ES-I3 (cell line): ENCODE measurements around the gene PARVB.

Experiments used
- H3K36me3 ChIP-seq: 2 replicates; pipeline ENCODE4 v1.6.1; 2013; ENCODE audit warnings: mild to moderate bottlenecking, low read length, control low read depth, moderate library complexity; ENCODE audit not compliant: insufficient read depth
- H3K4me1 ChIP-seq: 2 replicates; pipeline ENCODE4 v1.6.1; 2013; ENCODE audit warnings: mild to moderate bottlenecking, control low read depth, low read length; ENCODE audit not compliant: insufficient read depth
- H3K9ac ChIP-seq: 2 replicates; pipeline ENCODE4 v1.6.1; 2013; ENCODE audit warnings: low read depth, mild to moderate bottlenecking, low read length, moderate library complexity
- H3K9me3 ChIP-seq: 2 replicates; pipeline ENCODE4 v1.6.1; 2013; ENCODE audit warnings: mild to moderate bottlenecking, low read length, moderate library complexity; ENCODE audit not compliant: control insufficient read depth, insufficient read depth

PARVB gene

DNA sequence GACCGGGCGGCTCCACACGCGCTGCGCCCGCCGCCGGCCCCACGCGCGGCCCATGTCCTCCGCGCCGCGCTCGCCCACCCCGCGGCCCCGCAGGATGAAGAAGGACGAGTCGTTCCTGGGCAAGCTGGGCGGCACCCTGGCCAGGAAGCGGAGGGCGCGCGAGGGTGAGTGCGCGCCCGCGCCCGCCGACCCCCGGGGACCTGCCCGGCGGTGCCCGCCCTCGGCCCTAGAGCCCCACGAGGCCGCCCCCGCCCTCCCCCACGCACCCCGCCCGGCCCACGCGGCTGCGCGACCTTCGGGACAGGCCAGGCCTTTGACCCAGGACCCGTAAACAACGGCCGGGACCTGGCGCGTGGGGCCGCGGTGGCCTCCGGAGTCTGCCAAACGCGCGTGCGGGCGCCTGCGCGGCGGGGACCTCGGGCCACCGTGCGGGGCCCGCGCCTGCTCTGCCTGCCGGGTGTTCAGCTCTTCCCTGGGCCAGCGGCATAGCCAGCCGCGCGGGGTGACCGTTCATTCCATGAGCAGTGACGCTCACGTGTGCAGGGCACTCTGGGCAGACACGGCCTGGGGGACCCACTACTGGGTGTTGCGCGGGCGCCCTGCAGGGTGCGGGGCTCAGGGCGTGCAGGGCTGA is at the start of gene PARVB:
PARVB (plus strand) TSS at position 15 of the 634 bp plus-strand sequence; CDS start at position 53, 38 bp downstream.
- Histone ChIP-seq H3K36me3 (no peaks in the 10 kb centered on the region), H3K9me3 (no peaks in the 10 kb centered on the region), H3K9ac (peak within 1 kb of the TSS; percentile 80), H3K4me1 (peaks cover 13% of the 10 kb centered on the region; the same call in 1 of the 2 replicates)

DNA sequence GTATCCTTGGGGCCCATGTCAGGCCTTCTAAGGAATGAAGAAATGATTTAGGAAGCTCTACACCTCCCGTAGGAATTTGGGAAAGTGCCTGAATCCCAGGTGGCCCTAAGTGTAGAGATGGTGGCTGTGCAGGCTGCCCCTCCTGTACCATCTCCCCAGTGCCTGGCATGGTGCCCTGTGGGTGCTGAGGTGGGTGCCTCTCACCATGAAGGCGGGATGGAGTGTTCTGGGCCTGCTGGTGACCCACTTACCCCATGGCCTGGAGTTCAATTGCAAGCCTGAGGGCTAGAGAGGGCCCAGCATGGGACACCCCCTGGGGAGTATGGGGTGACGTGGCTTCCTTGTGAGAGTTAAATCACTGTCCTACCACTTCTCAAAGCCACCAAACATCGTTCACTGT is 49.1 kb upstream of the PARVB start:
- Histone ChIP-seq H3K9me3 (no peaks in the 10 kb centered on the region), H3K4me1 (0 out of 2 replicates have a peak, but pooled peaks cover 5% of the 10 kb centered on the region), H3K36me3 (peaks cover 37% of the 10 kb centered on the region), H3K9ac (no peak overlapping the region)

DNA sequence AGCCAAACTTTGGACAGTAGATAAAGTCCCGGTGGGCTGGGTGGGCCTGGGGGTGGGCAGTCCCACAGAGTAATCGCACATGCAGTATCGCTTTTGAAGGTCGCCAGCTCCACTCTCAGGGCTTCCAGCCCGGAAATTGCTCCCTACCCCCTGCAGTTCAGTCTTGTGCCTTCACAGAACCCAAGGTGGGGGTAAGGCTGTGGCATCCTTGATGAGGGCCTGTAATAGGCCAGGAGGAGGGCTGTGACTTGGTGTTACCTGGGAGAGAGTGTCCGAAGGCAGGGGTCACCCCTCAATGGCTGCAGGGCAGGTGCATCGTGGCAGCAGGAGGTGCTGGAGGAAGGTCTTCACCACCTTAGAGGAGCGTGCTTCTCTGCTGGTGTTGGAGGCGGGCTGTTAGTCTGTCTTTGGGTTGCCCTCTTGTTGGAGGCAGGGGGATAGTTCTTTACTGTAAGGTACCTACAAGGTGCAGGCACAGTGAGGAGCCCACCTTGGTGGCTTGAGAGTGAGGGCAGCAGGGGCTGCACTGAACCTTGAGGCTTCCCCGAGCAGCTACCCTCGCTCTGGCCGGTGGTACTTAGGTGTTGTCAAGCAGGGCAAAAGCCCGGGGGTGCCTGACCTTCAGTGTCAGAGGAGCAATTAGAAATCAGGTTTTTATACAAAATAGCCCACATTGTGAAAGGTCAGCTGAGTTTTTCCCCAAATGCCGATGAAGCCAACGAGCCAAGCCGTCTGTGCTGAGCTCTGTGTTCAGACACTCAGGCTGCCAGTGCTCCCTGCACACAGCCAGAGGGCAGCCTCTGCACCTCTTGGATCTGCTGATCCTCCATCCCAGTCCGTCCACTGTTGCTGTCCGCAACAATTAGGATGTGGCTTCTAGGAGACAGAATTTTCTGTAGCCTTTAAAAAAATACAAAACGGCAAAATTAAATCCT is 47.0 kb upstream of the PARVB start:
- Histone ChIP-seq H3K9ac (no peak overlapping the region), H3K36me3 (peaks cover 36% of the 10 kb centered on the region), H3K9me3 (no peaks in the 10 kb centered on the region), H3K4me1 (0 out of 2 replicates have a peak, but pooled peaks cover 5% of the 10 kb centered on the region)

GRCh38 chr22:43978558-43978957 is 45.5 kb upstream of the PARVB start:
- no peaks in the 10 kb centered on the region for H3K9me3 ChIP-seq
- H3K9ac ChIP-seq, result no peak overlapping the region
- no peaks in the 10 kb centered on the region for H3K4me1 ChIP-seq
- peaks cover 29% of the 10 kb centered on the region for H3K36me3 ChIP-seq

- Histone ChIP-seq H3K9me3 (no peaks in the 10 kb centered on the region), H3K36me3 (peaks cover 37% of the 10 kb centered on the region), H3K9ac (no peak overlapping the region), H3K4me1 (no peaks in the 10 kb centered on the region)
Measured at GRCh38 chr22:43980579-43980978, 43.5 kb upstream of the PARVB start.

GRCh38 chr22:43980996-43981395 is 43.1 kb upstream of the PARVB start:
- H3K4me1 ChIP-seq, result no peaks in the 10 kb centered on the region
- peaks cover 34% of the 10 kb centered on the region for H3K36me3 ChIP-seq
- no peaks in the 10 kb centered on the region for H3K9me3 ChIP-seq
- no peak overlapping the region for H3K9ac ChIP-seq

DNA sequence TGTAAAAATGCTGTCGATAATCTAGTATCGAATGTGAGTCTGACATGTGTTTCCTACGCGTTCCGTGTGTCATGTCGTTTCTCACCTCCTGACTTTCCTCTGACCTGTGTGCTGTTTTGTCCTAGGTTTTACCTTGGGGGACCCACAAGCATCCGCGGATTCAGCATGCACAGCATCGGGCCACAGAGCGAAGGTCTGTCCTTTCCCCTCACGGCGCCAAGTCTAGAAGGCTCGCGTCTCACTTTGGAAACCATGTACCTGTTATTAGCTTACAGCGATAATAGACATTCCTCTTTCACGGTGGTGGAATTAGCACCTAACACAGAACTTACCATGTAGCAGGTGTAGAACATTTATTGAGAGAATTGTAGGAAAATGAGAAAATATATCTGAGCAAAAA is 40.3 kb upstream of the PARVB start:
- no peaks in the 10 kb centered on the region for H3K4me1 ChIP-seq
- H3K9me3 ChIP-seq, result no peaks in the 10 kb centered on the region
- H3K9ac ChIP-seq, result no peak overlapping the region
- H3K36me3 ChIP-seq, result peaks cover 21% of the 10 kb centered on the region

- Histone ChIP-seq H3K4me1 (no peaks in the 10 kb centered on the region), H3K9ac (no peak overlapping the region), H3K36me3 (peaks cover 22% of the 10 kb centered on the region), H3K9me3 (no peaks in the 10 kb centered on the region)
Measured at GRCh38 chr22:43985532-43985931, 38.6 kb upstream of the PARVB start.

- no peak overlapping the region for H3K9ac ChIP-seq
- no peaks in the 10 kb centered on the region for H3K4me1 ChIP-seq
- H3K9me3 ChIP-seq, result no peaks in the 10 kb centered on the region
- H3K36me3 ChIP-seq, result peaks cover 20% of the 10 kb centered on the region
Measured at GRCh38 chr22:43988116-43988820, 35.8 kb upstream of the PARVB start.

GRCh38 chr22:43988960-43989359 is 35.1 kb upstream of the PARVB start:
- H3K36me3 ChIP-seq, result peaks cover 22% of the 10 kb centered on the region
- H3K4me1 ChIP-seq, result no peaks in the 10 kb centered on the region
- no peaks in the 10 kb centered on the region for H3K9me3 ChIP-seq
- no peak overlapping the region for H3K9ac ChIP-seq

DNA sequence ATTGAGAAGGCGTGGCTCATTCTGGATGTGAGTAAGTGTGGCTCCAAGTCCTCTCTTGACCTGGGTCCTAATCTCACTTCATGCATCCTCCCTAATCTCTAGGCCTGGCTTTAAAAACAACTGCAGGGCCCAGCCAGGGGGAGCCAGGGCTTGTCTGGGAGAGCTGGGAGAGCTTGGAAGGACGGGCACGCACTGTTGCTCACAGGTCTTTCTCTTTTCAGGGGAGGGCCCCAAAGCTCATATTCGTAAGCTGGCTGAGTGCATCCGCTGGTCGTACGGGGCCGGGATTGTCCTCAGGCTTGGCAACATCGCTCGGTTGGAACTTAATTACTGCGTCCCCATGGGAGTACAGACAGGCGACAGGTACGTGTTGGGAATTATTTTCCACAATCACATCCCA is 34.1 kb upstream of the PARVB start:
- Histone ChIP-seq H3K9me3 (no peaks in the 10 kb centered on the region), H3K4me1 (no peaks in the 10 kb centered on the region), H3K9ac (no peak overlapping the region), H3K36me3 (peaks cover 21% of the 10 kb centered on the region)

GRCh38 chr22:43991316-43992020 is 32.6 kb upstream of the PARVB start:
- Histone ChIP-seq H3K4me1 (no peaks in the 10 kb centered on the region), H3K9me3 (no peaks in the 10 kb centered on the region), H3K9ac (no peak overlapping the region), H3K36me3 (peaks cover 24% of the 10 kb centered on the region)

DNA sequence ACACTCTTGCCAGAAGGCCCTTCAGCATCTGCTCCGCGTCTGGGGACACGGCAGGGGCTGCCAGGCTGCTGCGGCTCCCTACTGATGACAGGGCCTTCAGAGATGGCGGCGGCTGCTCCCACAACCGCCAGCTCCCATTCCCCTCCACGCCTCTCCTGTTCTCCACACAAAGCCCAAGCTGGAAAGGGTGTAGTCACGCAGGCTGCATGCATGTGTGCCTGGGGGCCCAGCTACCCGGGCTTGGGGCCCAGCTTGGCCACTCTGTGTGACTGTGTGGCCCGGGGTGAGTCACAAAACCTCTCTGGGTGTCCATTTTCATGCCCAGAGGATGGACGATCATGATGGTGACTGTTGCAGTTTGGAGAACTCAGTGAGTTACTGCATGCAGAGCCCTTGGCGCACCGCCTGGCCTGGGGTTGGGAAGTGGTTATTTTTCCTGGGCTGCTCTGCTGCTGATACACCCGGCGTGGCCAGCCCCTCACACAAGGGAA is 31.7 kb upstream of the PARVB start:
- H3K4me1 ChIP-seq, result no peaks in the 10 kb centered on the region
- no peaks in the 10 kb centered on the region for H3K9me3 ChIP-seq
- H3K36me3 ChIP-seq, result peaks cover 31% of the 10 kb centered on the region
- H3K9ac ChIP-seq, result no peak overlapping the region
